MM.1S (cell line): ENCODE data around the gene NINL.

Experiments used
- DNase-seq: peaks from one replicate; pipeline ENCODE4 v3.0.0-alpha.2; 2015
- H2AFZ ChIP-seq: fragments of 300-600 bp; sonication (generic); 2 replicates; pipeline ENCODE4 v1.6.0; 2016; ENCODE audit warnings: antibody characterized with exemption, low read length
- H3F3A ChIP-seq: fragments of 300-600 bp; sonication (generic); 2 replicates; pipeline ENCODE4 v1.6.1; 2016; ENCODE audit warnings: mild to moderate bottlenecking, antibody characterized with exemption, low read length, moderate library complexity, mixed read lengths; ENCODE audit not compliant: insufficient read depth
- H3K27ac ChIP-seq: fragments of 300-600 bp; sonication (generic); 2 replicates; pipeline ENCODE4 v1.5.1; 2016; ENCODE audit warnings: mild to moderate bottlenecking, low read length
- H3K27me3 ChIP-seq: fragments of 300-600 bp; sonication (generic); replicated peaks from 2 replicates; pipeline ENCODE4 v1.6.0; 2016; ENCODE audit warnings: low read length; ENCODE audit not compliant: insufficient read depth
- H3K36me3 ChIP-seq: fragments of 300-600 bp; sonication (generic); replicated peaks from 2 replicates; pipeline ENCODE4 v1.6.1; 2016; ENCODE audit warnings: mild to moderate bottlenecking, low read length, mixed read lengths; ENCODE audit not compliant: insufficient read depth
- H3K4me1 ChIP-seq: fragments of 300-600 bp; sonication (generic); 2 replicates; pipeline ENCODE4 v1.6.1; 2016; ENCODE audit warnings: low read length, mixed read lengths
- H3K4me2 ChIP-seq: fragments of 300-600 bp; sonication (generic); 2 replicates; pipeline ENCODE4 v1.6.0; 2016; ENCODE audit warnings: low read depth, low read length
- H3K4me3 ChIP-seq: fragments of 300-600 bp; sonication (generic); 2 replicates; pipeline ENCODE4 v1.5.1; 2016; ENCODE audit warnings: low read length, mixed read lengths
- H3K79me2 ChIP-seq: fragments of 300-600 bp; sonication (generic); 2 replicates; pipeline ENCODE4 v1.6.1; 2016; ENCODE audit warnings: mixed run types, low read length, mixed read lengths
- H3K9ac ChIP-seq: fragments of 300-600 bp; sonication (generic); 2 replicates; pipeline ENCODE4 v1.6.1; 2016; ENCODE audit warnings: low read length, mixed read lengths
- H3K9me2 ChIP-seq: fragments of 300-600 bp; sonication (generic); replicated peaks from 2 replicates; pipeline ENCODE4 v1.6.1; 2016; ENCODE audit warnings: mild to moderate bottlenecking, low read length, mixed read lengths; ENCODE audit not compliant: insufficient read depth
- H3K9me3 ChIP-seq: fragments of 300-600 bp; sonication (generic); replicated peaks from 2 replicates; pipeline ENCODE4 v1.6.1; 2016; ENCODE audit warnings: mild to moderate bottlenecking, low read length, mixed read lengths; ENCODE audit not compliant: insufficient read depth
- H4K20me1 ChIP-seq: fragments of 300-600 bp; sonication (generic); 2 replicates; pipeline ENCODE4 v1.6.1; 2016; ENCODE audit warnings: mild to moderate bottlenecking, low read length, moderate library complexity, mixed read lengths; ENCODE audit not compliant: insufficient read depth
- CTCF ChIP-seq: fragments of 300-600 bp; sonication (generic); IDR thresholded peaks from 2 replicates; pipeline ENCODE4 v1.5.1; 2016; ENCODE audit warnings: antibody characterized with exemption, low read length, mixed read lengths
- EZH2 ChIP-seq: fragments of 300-600 bp; sonication (generic); optimal IDR thresholded peaks from 2 replicates; pipeline ENCODE3; 2017; ENCODE audit warnings: low read depth, mild to moderate bottlenecking, antibody characterized with exemption, low read length, mixed read lengths
- EZH2phosphoT487 ChIP-seq: fragments of 300-600 bp; sonication (generic); IDR thresholded peaks from 2 replicates; pipeline ENCODE4 v1.6.1; 2018; ENCODE audit warnings: antibody characterized with exemption, low read length

The NINL gene

GRCh38 chr20:25623736-25624499 lies 38.6 kb upstream of the NINL start, which contains the start of gene NANP:
NANP (minus strand) TSS chr20:25624014; CDS start chr20:25623948, 66 bp downstream.
- H2AFZ ChIP-seq = peak within 1 kb of the TSS; percentile 93
- peaks cover 10% of the 10 kb centered on the region; the same call in 1 of the 2 replicates for H3K4me1 ChIP-seq
- H3K36me3 ChIP-seq = no peaks in the 10 kb centered on the region
- H3K4me3 ChIP-seq = peak within 1 kb of the TSS; percentile 77
- peaks cover 48% of the 10 kb centered on the region for H3K79me2 ChIP-seq
- H3K27ac ChIP-seq = peak within 1 kb of the TSS; percentile 93
- H3F3A ChIP-seq = peaks cover 16% of the 10 kb centered on the region
- no peaks in the 10 kb centered on the region for H4K20me1 ChIP-seq
- H3K9me2 ChIP-seq = no peaks in the 10 kb centered on the region
- peak within 1 kb of the TSS; percentile 93 for H3K4me2 ChIP-seq
- TF ChIP-seq EZH2 (no peak), EZH2phosphoT487 (no peak), CTCF (no peak)
- H3K9ac ChIP-seq = peak within 1 kb of the TSS; percentile 92
- no peaks in the 10 kb centered on the region for H3K9me3 ChIP-seq
- no peaks in the 10 kb centered on the region for H3K27me3 ChIP-seq
- peak; percentile 95 for DNase-seq

GRCh38 chr20:25623225-25623735 lies 37.9 kb upstream of the NINL start:
- peaks cover 54% of the 10 kb centered on the region for H3K79me2 ChIP-seq
- H3K36me3 ChIP-seq = no peaks in the 10 kb centered on the region
- H3K9me3 ChIP-seq = no peaks in the 10 kb centered on the region
- H3K9me2 ChIP-seq = no peaks in the 10 kb centered on the region
- H3K27ac ChIP-seq = peak overlapping the region; percentile 93
- DNase-seq = peak; percentile 21
- peaks cover 16% of the 10 kb centered on the region for H3F3A ChIP-seq
- H3K9ac ChIP-seq = peak overlapping the region; percentile 92
- no peaks in the 10 kb centered on the region for H4K20me1 ChIP-seq
- H3K4me2 ChIP-seq = peak overlapping the region; percentile 93
- no peaks in the 10 kb centered on the region for H3K27me3 ChIP-seq
- peaks cover 10% of the 10 kb centered on the region; the same call in 1 of the 2 replicates for H3K4me1 ChIP-seq
- peak overlapping the region; percentile 77 for H3K4me3 ChIP-seq
- H2AFZ ChIP-seq = peak overlapping the region; percentile 93
- TF ChIP-seq EZH2 (no peak), CTCF (no peak), EZH2phosphoT487 (no peak)

- no peaks in the 10 kb centered on the region for H3K27me3 ChIP-seq
- H3K4me1 ChIP-seq = peaks cover 10% of the 10 kb centered on the region; the same call in 1 of the 2 replicates
- H2AFZ ChIP-seq = peak overlapping the region; percentile 93; the same call in 1 of the 2 replicates
- H3K27ac ChIP-seq = no peak overlapping the region
- peak overlapping the region; percentile 93 for H3K4me2 ChIP-seq
- no peaks in the 10 kb centered on the region for H4K20me1 ChIP-seq
- no peak for DNase-seq
- no peaks in the 10 kb centered on the region for H3K9me3 ChIP-seq
- peak overlapping the region; percentile 92 for H3K9ac ChIP-seq
- H3K9me2 ChIP-seq = no peaks in the 10 kb centered on the region
- peaks cover 61% of the 10 kb centered on the region for H3K79me2 ChIP-seq
- TF ChIP-seq CTCF (no peak), EZH2 (no peak), EZH2phosphoT487 (no peak)
- H3F3A ChIP-seq = peaks cover 16% of the 10 kb centered on the region
- H3K36me3 ChIP-seq = no peaks in the 10 kb centered on the region
- H3K4me3 ChIP-seq = peak overlapping the region; percentile 77
Measured at GRCh38 chr20:25622450-25623224, 37.3 kb upstream of the NINL start.
